HFFc6 (cell line): ENCODE data around the gene CYP51A1. TPM values are rescaled to one million over a fixed set of nuclear protein-coding genes. Genes with fewer than 3 reads are reported as not detected.
"Not testable (repeated sequence)": the region's sequence is repeated elsewhere in the genome, so short reads cannot be mapped to it uniquely, and the experiment has no call there.

ENCODE experiments used
- DNase-seq: peaks from one replicate; pipeline ENCODE4 v3.0.0-alpha.2; 2018
- H3K27ac Mint-ChIP-seq: 2 replicates; pipeline ENCODE4 v1.8.0; 2020; ENCODE audit warnings: mild to moderate bottlenecking, mixed read lengths
- H3K27me3 Mint-ChIP-seq: 2 replicates; pipeline ENCODE4 v1.8.0; 2021; ENCODE audit warnings: mild to moderate bottlenecking, moderate library complexity, mixed read lengths; ENCODE audit not compliant: insufficient read depth
- H3K36me3 Mint-ChIP-seq: 2 replicates; pipeline ENCODE4 v1.8.0; 2021; ENCODE audit warnings: low read depth, mixed read lengths
- H3K4me1 Mint-ChIP-seq: 2 replicates; pipeline ENCODE4 v1.8.0; 2020; ENCODE audit warnings: low read depth, mixed read lengths
- H3K4me3 Mint-ChIP-seq: 2 replicates; pipeline ENCODE4 v1.8.0; 2020; ENCODE audit warnings: mild to moderate bottlenecking, moderate library complexity, mixed read lengths
- H3K9me3 Mint-ChIP-seq: 2 replicates; pipeline ENCODE4 v1.8.0; 2020; ENCODE audit warnings: mild to moderate bottlenecking, mixed read lengths
- total RNA-seq, 6 experiments: library from RNA; stranded (reverse); fragmentation: NEBNext Ultra II Directional; extraction: Animal tissue kit (Norgen Biotek cat#: 25700); gene quantifications; 2 replicates in 1 of 6; 3 replicates in 5 of 6; pipeline ENCODE4 v1.2.3, GENCODE V29; 2021
- TF ChIP-seq, protein P1 (sequence below): fragments of 200-600 bp; sonication (generic); IDR thresholded peaks from 2 replicates; pipeline ENCODE4 v1.5.0; 2021; ENCODE audit warnings: antibody characterized with exemption, mild to moderate bottlenecking

Gene CYP51A1
- total RNA-seq, 6 experiments from 2014 or later, result 34.9 to 43.8 (median 38.2) TPM

DNA sequence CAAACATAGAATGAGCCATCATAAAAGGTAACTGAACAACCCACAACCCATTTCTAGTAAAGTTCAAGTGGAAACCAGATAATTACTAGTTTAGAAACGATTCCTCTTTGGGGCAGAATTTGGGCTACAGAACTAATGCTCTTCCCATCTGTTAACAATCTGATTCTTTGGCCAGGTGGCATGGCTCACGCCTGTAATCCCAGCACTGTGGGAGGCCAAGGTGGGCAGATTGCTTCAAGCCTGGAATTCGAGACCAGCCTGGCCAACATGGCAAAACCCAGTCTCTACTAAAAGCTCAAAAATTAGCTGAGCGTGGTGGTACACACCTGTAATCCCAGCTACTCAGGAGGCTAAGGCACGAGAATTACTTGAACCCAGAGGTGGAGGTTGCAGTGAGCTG lies 18.5 kb downstream of the CYP51A1 start:
- no peak overlapping the region for H3K4me3 Mint-ChIP-seq
- H3K27ac Mint-ChIP-seq, result no peak overlapping the region
- TF ChIP-seq, protein P1, sequence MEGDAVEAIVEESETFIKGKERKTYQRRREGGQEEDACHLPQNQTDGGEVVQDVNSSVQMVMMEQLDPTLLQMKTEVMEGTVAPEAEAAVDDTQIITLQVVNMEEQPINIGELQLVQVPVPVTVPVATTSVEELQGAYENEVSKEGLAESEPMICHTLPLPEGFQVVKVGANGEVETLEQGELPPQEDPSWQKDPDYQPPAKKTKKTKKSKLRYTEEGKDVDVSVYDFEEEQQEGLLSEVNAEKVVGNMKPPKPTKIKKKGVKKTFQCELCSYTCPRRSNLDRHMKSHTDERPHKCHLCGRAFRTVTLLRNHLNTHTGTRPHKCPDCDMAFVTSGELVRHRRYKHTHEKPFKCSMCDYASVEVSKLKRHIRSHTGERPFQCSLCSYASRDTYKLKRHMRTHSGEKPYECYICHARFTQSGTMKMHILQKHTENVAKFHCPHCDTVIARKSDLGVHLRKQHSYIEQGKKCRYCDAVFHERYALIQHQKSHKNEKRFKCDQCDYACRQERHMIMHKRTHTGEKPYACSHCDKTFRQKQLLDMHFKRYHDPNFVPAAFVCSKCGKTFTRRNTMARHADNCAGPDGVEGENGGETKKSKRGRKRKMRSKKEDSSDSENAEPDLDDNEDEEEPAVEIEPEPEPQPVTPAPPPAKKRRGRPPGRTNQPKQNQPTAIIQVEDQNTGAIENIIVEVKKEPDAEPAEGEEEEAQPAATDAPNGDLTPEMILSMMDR, result no peak
- H3K9me3 Mint-ChIP-seq, result no peaks in the 10 kb centered on the region
- H3K36me3 Mint-ChIP-seq, result peaks cover 36% of the 10 kb centered on the region
- no peak for DNase-seq
- no peaks in the 10 kb centered on the region; the same call in 1 of the 2 replicates for H3K27me3 Mint-ChIP-seq
- H3K4me1 Mint-ChIP-seq, result no peaks in the 10 kb centered on the region

- no peak for DNase-seq
- Mint-ChIP-seq H3K36me3 (peaks cover 28% of the 10 kb centered on the region), H3K27me3 (peaks cover 1% of the 10 kb centered on the region; the same call in 1 of the 2 replicates), H3K9me3 (no peaks in the 10 kb centered on the region), H3K27ac (no peak overlapping the region), H3K4me3 (no peak overlapping the region), H3K4me1 (no peaks in the 10 kb centered on the region)
- TF ChIP-seq, protein P1, result no peak
Observed at GRCh38 chr7:92110857-92111256, 23.4 kb downstream of the CYP51A1 start.

- no peaks in the 10 kb centered on the region for H3K9me3 Mint-ChIP-seq
- TF ChIP-seq, protein P1, result no peak
- no peaks in the 10 kb centered on the region for H3K4me1 Mint-ChIP-seq
- peaks cover 1% of the 10 kb centered on the region; the same call in 1 of the 2 replicates for H3K27me3 Mint-ChIP-seq
- no peak overlapping the region for H3K27ac Mint-ChIP-seq
- no peak overlapping the region for H3K4me3 Mint-ChIP-seq
- H3K36me3 Mint-ChIP-seq, result peaks cover 20% of the 10 kb centered on the region
- DNase-seq, result no peak
Observed at GRCh38 chr7:92108821-92109220, 25.5 kb downstream of the CYP51A1 start.

DNA sequence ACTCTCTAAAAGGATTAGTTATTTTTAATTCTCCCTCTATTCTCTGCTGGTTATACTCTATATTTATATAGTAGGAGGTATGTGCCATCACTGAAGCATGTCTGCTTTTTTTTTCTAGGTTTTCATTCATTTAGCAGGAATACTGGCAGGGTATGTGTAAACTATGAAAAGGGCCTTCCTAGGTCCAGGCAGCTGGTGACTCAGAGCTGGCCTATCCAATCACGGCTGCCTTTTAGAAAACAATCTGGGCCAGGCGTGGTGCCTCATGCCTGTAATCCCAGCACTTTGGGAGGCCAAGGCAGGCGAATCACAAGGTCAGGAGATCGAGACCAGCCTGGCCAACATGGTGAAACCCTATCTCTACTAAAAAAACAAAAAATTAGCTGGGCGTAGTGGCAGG lies 31.4 kb downstream of the CYP51A1 start:
- not testable (repeated sequence) for H3K4me3 Mint-ChIP-seq, H3K27me3 Mint-ChIP-seq, H3K9me3 Mint-ChIP-seq, H3K4me1 Mint-ChIP-seq, H3K27ac Mint-ChIP-seq
- peak; percentile 24 for DNase-seq
- peaks cover 21% of the 10 kb centered on the region for H3K36me3 Mint-ChIP-seq

- Mint-ChIP-seq H3K4me3 (no peak overlapping the region), H3K4me1 (peaks cover 8% of the 10 kb centered on the region), H3K9me3 (no peaks in the 10 kb centered on the region), H3K36me3 (peaks cover 21% of the 10 kb centered on the region), H3K27ac (no peak overlapping the region), H3K27me3 (no peaks in the 10 kb centered on the region)
- TF ChIP-seq, protein P1, result no peak
- no peak for DNase-seq
Observed at GRCh38 chr7:92100534-92100933, 33.7 kb downstream of the CYP51A1 start.

GRCh38 chr7:92095380-92095779 lies 38.9 kb downstream of the CYP51A1 start:
- peaks cover 20% of the 10 kb centered on the region for H3K4me1 Mint-ChIP-seq
- no peak overlapping the region for H3K27ac Mint-ChIP-seq
- H3K36me3 Mint-ChIP-seq, result peaks cover 20% of the 10 kb centered on the region
- no peak for DNase-seq
- no peaks in the 10 kb centered on the region for H3K27me3 Mint-ChIP-seq
- TF ChIP-seq, protein P1, result no peak
- H3K9me3 Mint-ChIP-seq, result no peaks in the 10 kb centered on the region
- H3K4me3 Mint-ChIP-seq, result no peak overlapping the region
